Ishikawa (cell line): ENCODE measurements around the gene EFHD1.

ENCODE experiments used
- CEBPB ChIP-seq: IDR thresholded peaks from 2 replicates; pipeline ENCODE4 v1.6.1; 2012
- NFIC ChIP-seq: IDR thresholded peaks from 2 replicates; pipeline ENCODE4 v1.6.1; 2012
- TAF1 ChIP-seq: IDR thresholded peaks from 2 replicates; pipeline ENCODE4 v1.6.1; 2012; ENCODE audit warnings: low read depth, mild to moderate bottlenecking

- TF ChIP-seq TAF1 (no peak), CEBPB (no peak), NFIC (no peak)
These were observed 63.2 kb downstream of the EFHD1 start for GRCh38 chr2:232696609-232697058.
